ENCODE data around the gene ZNF343. TPM values are rescaled to one million over a fixed set of nuclear protein-coding genes. Genes with fewer than 3 reads are reported as not detected.
A peak's percentile ranks its signal among the peaks of the same experiment; 100 is the strongest.

Gene ZNF343
- total RNA-seq, 1 experiment from 2014 or later = 3.4 TPM

DNA sequence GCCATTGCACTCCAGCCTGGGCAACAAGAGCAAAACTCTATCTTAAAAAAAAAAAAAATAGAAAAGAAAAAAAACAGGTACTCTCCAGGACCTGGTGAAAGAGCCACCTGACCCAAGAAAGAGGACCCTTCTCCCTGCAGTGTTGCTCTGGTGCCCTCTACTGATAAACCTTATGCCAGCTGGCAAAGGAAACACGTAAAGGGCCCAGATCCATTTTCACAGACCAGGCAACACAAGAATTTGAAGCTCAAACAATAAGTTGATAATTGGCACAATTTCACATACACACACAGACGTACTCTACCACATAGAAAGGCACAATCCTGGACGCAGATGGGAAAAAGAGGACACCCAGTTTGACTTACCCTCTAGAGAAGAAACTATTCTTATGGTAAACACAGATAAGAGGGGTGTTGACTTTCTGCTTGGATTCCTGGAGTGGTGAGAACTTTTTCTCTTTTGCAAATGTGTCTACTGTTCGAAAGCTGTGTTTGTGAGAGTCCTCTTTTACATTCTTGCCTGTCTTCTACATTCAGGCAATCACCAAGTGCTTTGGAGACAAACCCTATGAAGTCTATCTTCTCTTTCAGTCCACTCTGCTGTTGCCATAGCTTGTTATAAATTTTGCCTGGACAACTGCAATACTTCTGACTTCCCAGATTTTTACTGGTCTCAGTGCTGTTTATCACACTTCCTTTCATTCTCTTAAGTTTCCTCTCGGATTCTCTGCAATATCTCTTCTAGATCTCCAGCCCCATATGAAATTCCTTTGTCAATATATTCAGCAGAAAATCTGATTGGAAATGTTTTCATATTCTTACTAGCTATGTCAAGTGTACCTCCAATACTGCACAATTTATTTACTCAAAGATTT, 31.7 kb downstream of the ZNF343 start:
- Histone ChIP-seq H3T11ph (ENCODE audit: low read length) (no peak overlapping the region), H3K23ac (ENCODE audit: insufficient read length, low read depth, low read length) (no peak overlapping the region), H3K18ac (ENCODE audit: insufficient read length, low read depth, low read length) (no peak overlapping the region), H3K56ac (ENCODE audit: insufficient read length, low read depth, low read length) (no peak overlapping the region), H2AFZ (ENCODE audit: low read length) (no peak overlapping the region), H3K27ac (ENCODE audit: insufficient read length, low read depth, low read length) (no peak overlapping the region), H3K79me2 (ENCODE audit: insufficient read depth, low read length) (no peaks in the 10 kb centered on the region), H2BK120ac (ENCODE audit: low read depth, low read length, poor library complexity, severe bottlenecking) (no peak overlapping the region), H3K4me2 (ENCODE audit: insufficient read depth, insufficient read length, low read length) (no peak overlapping the region), H2BK15ac (ENCODE audit: low read depth, low read length) (no peak overlapping the region), H3K23me2 (ENCODE audit: insufficient read length, low read depth, low read length, poor library complexity, severe bottlenecking) (no peaks in the 10 kb centered on the region), H3K27me3 (ENCODE audit: insufficient read depth, low read length) (no peaks in the 10 kb centered on the region), H2BK20ac (ENCODE audit: low read depth, low read length, poor library complexity, severe bottlenecking) (no peak overlapping the region), H3K4ac (ENCODE audit: low read depth, low read length) (no peak overlapping the region), H3K4me1 (ENCODE audit: insufficient read depth, low read length) (no peaks in the 10 kb centered on the region; the same call in 1 of the 2 replicates), H4K91ac (ENCODE audit: insufficient read length, low read depth, low read length) (no peak overlapping the region), H3K79me1 (ENCODE audit: insufficient read depth, low read depth, low read length, poor library complexity, severe bottlenecking) (no peaks in the 10 kb centered on the region), H2AK5ac (ENCODE audit: insufficient read length, low read length) (no peak overlapping the region), H2BK12ac (ENCODE audit: insufficient read length, low read depth, low read length) (no peak overlapping the region), H3K14ac (ENCODE audit: insufficient read depth, low read length) (no peak overlapping the region), H2BK5ac (ENCODE audit: insufficient read length, low read length) (no peak overlapping the region), H3K9ac (ENCODE audit: extremely low read depth, insufficient read length, low read length) (no peak overlapping the region), H4K20me1 (ENCODE audit: control insufficient read depth, insufficient read depth, insufficient read length) (no peaks in the 10 kb centered on the region), H4K5ac (ENCODE audit: insufficient read length, low read depth, low read length) (no peak overlapping the region), H3K9me3 (ENCODE audit: control insufficient read depth, low read depth, low read length) (no peaks in the 10 kb centered on the region), H4K8ac (replicated peaks; ENCODE audit: insufficient read length, low read depth, low read length) (no peak overlapping the region)
- no CpG with 5 or more reads among the region's 5 CpGs for WGBS (ENCODE audit: extremely low coverage, insufficient read length, low lambda C conversion rate)
- H3K27me3 Mint-ChIP-seq (ENCODE audit: low read depth) = peaks cover 10% of the 10 kb centered on the region
- no peaks in the 10 kb centered on the region for H3K9me3 Mint-ChIP-seq
- no peaks in the 10 kb centered on the region; a peak in 1 of 7 replicates for H3K36me3 Mint-ChIP-seq (ENCODE audit: insufficient read depth in 1 of 3, low read depth in 3 of 3)
- TF ChIP-seq, protein P1, sequence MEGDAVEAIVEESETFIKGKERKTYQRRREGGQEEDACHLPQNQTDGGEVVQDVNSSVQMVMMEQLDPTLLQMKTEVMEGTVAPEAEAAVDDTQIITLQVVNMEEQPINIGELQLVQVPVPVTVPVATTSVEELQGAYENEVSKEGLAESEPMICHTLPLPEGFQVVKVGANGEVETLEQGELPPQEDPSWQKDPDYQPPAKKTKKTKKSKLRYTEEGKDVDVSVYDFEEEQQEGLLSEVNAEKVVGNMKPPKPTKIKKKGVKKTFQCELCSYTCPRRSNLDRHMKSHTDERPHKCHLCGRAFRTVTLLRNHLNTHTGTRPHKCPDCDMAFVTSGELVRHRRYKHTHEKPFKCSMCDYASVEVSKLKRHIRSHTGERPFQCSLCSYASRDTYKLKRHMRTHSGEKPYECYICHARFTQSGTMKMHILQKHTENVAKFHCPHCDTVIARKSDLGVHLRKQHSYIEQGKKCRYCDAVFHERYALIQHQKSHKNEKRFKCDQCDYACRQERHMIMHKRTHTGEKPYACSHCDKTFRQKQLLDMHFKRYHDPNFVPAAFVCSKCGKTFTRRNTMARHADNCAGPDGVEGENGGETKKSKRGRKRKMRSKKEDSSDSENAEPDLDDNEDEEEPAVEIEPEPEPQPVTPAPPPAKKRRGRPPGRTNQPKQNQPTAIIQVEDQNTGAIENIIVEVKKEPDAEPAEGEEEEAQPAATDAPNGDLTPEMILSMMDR (conservative IDR thresholded peaks at IDR 0.05) = peak; percentile 58
- H3K4me3 Mint-ChIP-seq = no peak overlapping the region
- H3K27ac Mint-ChIP-seq = no peak overlapping the region
- peaks cover 3 to 5% of the 10 kb centered on the region in 2 experiments; a peak in 3 of 4 replicates for H3K4me1 Mint-ChIP-seq
- peak; percentile 46 for DNase-seq
